Stimulated activated CD4-positive, alpha-beta T cell treated with anti-CD3 and anti-CD28 coated beads, Interleukin-4, amount 100 ng/mL, for 4 hours (primary cell): ENCODE data around the gene TUNAR.

Experiments
- DNase-seq, 2 experiments: peaks; one replicate each; pipeline ENCODE4 v3.0.0-alpha.2; 2020

Gene TUNAR

DNA sequence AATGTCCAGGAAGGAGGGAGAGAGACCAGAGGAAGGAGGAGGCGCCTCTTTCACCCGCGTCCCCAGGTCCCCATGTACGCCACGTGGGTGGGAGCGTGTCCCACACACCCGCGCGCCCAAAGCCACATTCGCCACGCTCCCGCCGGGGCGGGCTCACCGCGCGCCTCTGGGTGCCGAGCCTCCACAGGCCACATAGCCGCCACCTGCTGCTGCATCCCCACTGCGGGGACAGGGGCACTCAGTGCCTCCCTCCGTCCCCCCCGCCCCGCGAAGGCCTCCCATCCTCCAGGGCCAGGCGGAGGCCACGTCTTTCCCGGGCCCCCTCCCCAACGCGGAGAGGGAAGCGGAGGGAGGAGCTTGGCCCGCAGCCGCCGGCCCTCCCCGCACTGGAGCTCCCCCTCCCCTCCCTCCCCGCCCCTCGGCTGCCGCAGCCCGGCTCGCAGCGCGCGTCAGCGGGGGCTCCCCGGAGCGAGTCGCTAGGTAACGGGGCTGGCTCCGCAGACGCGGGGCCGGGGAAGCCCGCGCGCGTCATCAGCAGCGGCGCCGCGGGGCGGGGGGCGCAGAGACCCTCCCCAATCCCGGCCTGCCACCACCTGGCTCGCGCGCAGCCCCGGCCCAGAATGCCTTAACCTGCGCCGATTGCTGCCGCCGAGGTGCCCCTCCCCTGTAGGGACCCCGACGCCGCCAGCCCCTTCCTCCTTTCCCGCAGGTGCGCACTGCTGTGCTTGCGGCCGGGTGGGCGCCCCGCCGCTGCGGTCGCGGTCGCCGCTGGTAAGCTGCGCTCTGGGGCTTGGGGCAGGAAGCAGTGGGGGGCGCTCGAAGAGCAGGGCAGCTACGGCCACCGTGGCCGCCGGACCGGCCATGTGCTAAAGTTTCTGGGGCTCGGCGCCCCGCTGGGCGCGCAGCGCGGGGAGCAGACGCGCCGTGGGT lies 536 bp upstream of the TUNAR start:
- no peak for DNase-seq

DNA sequence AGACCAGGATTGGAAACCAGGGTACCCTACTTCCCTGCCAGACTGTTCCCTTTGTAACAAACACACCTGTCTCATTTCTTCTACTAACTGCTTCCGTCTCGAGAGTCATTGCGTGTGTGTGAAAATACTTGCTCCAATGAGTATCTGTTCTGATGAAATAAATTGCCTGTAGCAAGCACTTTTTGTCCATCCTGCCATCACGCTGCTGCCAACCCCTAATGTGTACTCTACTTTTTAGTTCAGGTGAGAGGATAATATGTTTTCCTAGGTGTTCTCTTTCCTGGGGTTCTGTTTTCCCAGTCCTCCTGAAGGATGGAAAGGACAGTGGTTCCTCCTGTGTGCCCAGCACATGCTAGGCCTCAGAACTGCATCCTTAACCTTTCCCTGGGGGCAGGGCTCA lies 1.0 kb downstream of the TUNAR start:
- no peak for DNase-seq

DNA sequence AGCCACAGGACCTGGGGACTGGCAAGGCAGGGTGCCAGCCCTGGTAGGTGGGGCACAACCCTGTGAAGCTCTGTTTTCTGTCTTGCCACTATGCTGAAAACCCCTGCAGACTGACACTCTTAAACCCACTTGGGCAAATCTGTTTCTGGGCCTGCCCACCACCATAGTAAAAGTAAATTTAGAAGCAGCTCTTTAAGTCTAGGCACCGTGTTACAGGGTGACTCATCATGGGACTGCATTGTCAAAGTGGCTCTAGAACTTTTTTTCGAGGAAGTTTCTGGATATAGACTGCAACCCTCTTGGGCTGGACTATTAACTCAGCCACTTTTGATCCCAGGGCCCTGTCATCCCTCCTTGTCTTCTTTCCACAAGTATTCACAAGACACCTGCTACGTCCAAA lies 7.7 kb downstream of the TUNAR start:
- no peak for DNase-seq

DNA sequence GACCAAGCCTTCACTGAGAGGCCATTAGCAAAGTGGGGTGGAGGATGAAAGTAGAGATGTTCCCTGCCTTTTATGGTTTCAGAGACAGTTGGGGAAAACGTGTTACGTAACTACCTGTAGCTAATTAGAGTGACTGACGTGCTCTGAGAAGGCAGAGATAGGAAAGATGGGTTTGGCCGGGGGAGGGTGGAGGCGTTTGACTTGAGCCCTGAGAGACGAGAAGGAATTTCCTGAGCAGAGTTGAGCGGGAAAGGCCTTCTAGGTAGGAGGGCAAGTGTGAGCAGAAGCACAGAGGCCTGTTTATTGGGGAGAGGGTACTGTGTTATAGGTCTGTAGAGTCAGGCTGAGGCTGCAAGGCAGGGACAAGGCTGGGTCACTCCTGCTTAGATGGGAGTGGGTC lies 8.6 kb downstream of the TUNAR start:
- DNase-seq: no peak

DNA sequence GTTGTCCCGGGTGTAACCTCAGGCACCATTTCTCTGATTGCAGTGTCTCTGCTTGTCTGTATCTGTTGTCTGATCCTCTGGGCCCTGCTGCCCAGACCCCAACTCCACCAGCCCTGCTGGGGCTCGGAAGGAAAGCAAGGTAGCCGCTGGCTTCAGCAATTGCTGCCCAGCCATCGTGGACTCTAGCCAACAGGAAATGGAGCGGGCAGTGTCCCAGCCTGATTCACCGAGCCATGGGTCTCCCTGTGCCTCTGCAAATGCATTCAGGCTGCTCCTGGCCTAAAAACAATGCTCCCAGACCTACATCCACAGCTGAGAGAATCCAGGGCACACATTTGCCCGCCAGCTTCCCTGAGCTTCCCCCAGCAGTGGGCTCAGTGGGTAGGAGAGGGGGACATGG lies 9.2 kb downstream of the TUNAR start:
- DNase-seq: no peak

DNA sequence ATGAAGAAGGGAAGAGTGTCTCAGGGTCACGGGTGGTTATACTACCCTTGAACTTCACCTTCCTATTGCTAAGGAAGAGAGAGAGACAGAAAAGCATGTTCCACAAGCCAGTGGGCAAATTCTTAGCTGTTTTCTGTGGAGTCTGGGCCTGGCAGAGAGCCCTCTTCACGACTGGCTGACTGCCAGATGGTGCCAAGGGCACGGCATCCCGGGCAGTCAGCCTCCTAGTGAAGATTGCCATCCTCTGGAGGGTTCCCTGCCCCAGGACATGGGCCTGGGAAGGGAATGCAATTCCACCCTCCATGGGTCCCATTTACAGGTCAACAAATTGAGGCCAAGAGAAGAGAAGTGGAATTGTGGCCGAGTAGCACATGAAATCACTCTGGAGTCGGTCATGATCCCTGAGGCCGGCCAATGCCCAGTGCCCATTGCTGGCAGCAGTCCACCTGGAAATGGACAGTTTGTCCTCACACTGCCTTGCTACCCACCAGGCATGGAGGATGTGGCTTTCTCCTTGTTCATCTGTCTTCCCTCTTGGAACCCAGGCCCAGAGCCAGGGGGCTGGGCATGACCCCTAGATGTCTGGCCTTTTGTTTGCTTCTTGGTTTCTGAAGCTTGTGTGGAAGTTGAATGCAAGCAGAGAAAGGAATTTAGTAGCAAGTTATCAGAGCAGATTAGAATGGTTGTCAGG lies 9.9 kb downstream of the TUNAR start:
- no peak for DNase-seq

DNA sequence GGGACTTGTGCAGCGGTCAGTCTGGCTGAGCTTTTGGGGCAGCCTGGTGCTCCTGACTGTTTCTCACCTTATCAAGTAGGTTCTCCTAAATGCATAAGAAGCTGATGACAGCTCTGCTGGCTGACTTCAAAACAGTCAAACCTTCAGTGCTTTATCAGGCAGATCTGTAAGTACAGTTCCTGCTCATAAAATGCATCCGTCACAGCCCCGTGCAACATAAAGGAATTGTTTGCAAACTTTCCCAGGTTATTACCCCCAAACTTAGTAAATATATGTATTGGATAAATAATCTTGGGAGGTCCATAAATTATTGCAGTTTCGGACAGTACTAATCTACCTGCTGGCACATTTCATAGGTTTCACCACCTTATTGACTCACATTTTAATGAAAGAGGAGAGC lies 10.7 kb downstream of the TUNAR start:
- DNase-seq: no peak

DNA sequence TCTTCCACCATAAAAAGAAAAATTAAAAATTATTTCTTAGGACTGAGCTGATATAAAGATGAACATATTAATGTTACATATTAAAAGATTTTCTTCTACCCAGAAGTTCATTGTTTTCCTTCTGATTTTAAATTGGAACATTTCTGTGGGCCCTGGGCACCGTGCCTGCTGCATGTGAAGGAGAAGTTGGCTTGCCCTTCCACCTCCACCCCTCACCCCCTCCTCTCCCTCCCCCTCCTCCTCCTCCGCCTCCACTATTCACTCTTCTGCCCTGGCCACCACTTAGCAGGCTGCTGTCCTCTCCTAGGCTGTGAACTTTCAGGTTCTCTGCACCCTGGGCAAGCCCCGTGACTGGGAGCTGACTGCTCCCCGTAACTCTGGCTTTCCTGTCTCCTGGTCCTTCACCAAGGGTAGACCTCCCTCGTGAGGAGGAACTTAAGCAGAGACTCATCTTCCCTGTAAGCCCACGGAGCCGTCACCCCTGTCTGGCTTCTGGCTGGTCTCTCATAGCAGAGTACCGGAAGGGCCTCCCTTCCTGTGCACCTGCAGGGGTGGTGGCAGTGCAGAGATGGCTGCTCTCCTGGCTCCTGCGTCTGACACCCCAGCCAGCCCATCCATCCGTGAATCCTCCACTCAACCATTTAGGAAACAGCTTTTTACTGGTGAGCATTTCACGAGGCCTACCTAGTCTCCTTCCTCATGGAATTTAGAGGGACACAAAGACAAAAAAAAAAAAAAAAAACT lies 12.8 kb downstream of the TUNAR start:
- DNase-seq: no peak

DNA sequence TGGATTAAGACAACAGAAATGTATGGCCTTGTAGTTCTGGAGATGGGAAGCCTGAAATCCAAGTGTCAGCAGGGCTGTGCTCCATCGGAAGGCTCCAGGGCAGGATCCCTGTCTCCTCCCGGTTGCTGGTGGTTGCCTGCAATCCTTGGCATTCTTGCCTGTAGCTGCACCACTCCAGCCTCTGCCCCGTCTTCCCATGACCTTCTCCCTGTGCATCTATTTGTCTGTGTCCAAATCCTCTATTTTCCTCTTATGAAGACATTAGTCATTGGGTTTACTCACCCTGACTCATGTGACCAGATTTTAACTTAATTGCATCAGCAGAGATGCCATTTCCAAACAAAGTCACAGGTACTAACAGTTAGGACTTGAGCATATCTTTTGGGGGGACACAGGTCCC lies 15.1 kb downstream of the TUNAR start:
- no peak for DNase-seq

DNA sequence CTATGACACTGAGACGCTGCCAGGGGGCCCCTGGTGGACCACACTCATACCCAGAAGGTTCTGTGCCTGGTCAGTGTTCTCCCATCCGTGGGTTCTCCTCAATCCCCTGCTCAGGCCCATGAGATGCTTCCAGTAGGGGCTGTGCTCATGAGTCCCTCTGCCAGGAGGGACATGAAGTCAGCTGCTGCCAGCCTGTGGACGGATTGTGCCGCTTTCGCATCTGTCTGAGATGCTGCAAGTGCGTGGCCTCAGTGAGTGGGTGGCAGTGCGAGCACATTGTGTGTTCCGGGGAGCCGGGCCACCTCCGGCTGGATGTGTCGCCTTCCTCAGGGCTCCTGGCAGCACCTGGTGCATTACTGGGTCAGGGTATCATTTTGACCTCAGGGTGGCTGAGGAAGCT lies 15.5 kb downstream of the TUNAR start:
- no peak for DNase-seq

DNA sequence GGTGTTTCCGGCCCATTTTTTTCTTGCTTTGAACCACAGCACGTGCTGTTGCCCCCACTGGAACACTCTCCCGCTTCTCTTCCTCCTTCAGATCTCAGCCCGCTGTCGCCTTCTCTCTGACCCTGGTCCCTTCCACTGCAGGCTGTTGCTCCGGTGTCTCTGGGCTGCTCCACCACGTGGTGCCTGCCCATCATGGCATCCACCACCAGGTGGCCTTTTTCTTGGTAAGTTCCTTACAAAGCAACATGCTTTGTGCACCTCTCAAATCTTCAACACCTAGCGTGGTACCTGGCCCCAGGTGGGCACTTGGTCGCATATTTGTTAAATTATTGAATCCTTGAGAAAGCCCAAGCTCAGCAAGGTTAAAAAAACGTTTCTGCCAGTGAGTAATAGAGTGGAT lies 19.1 kb downstream of the TUNAR start:
- DNase-seq: no peak

DNA sequence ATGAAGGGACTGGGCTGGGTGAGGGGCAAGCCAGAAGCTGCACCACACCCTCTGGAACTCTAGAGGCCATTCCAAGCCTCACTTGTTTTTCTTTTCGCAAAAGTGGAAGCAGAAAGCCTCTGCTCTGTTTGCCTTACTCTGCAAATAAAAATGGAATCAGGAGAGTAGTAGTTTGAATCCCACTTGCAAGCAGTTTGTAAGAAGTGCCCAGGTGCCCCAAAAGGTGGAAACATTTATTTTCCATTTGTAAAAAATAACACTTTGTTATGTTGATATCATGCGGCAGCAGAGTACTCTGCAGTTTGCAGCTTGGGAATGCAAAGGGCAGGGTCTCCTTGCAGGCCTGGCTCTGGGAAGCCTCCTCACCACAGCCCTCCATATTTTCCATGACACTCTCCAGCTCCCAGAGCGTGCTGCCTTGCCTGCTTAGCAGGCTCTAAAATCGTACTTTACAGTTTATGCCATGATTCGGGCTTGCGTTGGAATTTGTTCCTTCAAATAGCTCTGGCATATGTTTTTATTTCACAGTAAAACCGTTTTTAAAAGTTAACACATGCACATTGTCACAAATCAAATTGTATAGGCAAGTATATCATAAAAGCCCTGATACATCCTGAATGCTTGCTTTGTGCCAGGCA lies 20.0 kb downstream of the TUNAR start:
- no peak for DNase-seq

DNA sequence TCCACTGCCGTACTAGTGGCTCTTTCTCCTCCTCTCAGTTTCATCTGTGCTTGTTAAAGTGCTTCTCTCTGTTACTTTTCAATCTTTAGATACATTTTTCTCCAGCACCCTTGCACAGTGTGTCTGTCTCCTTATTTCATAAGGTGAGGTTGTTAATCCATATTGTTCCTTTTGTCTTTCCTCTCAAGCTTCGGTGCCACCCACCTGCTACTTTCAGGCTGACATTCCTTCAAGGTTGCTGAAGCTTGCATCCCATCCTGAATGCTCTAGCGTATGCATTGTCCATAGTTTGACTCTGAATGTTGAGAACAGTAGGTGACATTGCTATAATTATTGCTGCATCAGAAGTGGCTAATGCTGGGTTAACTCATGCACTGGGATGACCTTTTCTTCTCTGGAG lies 20.6 kb downstream of the TUNAR start:
- DNase-seq: no peak

DNA sequence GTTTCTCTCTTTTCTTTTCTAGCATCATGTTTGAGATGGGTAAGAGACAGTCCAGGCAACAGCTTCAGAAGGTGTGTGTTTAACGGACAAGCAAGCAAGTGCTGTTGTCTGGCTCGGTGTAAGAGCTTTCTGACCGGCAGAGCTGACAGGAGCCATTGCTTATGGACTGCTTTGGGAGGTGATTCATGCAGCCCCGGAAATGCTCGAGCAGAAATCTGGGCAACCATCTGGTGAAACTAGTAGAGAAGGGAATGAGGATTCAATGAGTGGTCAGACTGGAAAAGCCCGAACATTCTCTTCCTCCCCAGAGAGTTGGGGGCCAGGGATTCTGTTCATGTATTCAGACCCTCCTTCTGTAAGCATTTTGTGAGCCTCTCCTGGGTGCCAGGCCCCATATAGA lies 24.4 kb downstream of the TUNAR start:
- DNase-seq: no peak

DNA sequence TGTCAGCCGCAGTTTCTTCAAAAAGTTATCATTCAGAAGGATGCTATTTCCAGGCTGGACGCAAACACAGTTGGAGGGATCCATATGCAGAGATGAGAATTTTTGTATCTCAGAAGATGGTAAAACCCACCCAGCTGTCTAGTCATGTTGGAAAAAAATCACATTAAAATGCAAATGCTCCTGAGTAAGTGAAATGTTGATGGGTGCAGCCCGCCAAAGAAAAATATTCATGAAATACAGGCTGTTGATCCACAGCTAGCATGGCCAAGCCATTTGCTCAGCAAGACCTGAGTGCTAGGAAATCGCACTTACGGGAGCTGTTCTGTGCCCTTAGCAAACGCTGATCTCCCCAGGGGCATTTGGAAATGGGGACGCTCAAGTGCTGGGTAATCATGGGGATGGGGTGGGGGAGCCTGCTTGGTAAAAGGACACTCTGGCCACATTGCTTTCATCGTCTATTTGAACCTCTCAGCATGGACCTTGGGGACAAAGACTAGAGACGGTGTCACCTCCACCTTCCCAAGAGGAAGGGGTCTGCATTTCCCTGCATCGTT lies 25.7 kb downstream of the TUNAR start:
- no peak for DNase-seq

DNA sequence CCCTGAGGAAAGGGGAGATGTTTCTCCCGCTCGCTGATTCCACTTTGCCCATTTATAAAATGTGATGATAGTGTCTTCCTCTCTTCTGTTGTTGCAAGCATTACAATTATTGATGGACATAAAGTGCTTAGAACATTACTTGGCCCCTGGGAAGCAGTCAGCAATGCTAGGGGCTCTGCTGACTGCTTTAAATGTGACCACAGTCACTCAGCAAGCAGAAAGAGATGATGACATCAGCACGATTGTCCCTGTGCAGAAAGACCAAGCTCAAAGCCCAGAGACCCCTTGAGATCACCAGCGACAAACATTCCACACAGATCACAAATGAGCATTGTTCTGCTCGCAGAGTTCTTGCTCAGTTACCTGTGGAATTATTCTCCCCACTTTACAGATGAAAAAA lies 26.5 kb downstream of the TUNAR start:
- no peak for DNase-seq

DNA sequence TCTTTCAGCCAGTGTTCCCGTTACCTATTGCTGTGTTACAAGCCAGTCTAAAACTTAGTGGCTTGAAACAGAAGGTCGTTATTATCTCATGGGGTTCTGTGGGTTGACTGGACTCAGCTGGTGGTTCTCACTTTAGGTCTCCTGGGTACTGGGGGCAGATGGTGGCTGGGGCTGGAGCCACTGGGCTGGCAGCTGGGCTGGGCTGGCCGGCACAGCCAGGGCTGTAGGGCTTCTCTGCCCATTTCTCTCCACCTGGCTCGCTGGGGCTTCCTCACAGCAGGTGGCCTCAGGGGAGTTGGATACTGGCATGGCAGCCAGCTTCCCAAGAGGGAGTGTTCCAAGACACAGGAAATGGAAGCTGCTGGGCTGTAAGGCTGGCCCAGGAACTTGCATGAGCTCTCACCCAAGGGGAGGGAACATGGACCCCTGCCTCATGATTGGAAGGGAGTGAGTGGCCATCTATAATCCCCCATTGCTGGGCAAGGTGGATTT lies 27.0 kb downstream of the TUNAR start:
- DNase-seq: no peak

DNA sequence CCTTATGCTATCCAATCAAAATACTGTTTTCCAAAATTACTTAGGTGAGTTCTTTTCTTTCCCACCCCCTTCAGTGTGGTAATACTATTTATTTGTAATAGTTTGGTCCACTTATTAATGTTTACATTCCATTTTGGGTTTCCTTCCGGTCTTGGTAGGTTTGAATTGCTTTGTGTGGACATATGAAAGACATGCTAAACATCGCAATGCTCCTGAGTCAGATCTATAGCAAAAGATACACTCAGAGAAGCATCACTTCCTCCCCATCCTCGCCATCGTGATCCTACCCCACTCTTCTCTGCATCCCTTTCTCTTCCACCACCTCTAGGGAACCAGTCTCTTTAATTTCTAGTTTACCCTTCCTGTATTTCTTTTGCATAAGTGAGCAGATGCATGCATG lies 30.0 kb downstream of the TUNAR start:
- DNase-seq: no peak

DNA sequence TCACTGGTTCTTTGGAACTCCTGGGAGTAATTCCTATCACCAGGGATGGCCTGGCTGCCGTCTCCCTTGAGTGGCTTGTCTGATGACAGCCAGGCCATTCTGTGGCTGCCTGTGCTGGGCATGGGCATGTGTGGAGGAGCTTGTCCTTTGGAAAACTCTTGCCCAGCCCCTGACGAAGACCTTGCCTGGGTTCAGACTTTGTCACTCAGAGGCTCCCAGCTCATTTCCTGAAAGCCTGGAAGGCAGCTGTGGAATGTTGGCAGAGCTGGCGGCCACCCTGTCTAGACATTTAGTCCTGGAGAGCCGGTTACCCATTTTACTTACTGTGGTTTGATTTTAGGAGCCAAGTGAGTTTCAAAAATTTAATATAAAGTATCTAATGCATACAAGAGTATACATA lies 34.0 kb downstream of the TUNAR start:
- DNase-seq: no peak

DNA sequence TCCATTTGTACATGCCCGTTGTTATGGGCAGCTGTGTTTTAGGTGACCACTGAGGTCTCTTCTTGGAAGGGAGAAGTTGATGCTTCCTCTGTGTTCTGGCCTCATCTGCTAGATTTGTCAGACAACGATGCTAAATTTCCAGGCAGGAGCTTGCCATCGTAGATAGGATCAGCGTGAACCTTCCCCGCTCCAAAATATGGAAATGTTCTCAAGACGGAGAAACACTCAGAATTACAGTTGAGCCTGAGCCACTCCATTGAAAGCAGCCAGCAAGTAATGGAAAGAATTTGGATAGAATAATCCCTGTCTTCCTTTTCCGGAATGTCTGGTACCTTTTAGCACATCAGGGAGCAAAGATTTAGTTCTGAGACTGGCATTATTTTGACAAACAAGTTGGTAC lies 34.8 kb downstream of the TUNAR start:
- no peak for DNase-seq

DNA sequence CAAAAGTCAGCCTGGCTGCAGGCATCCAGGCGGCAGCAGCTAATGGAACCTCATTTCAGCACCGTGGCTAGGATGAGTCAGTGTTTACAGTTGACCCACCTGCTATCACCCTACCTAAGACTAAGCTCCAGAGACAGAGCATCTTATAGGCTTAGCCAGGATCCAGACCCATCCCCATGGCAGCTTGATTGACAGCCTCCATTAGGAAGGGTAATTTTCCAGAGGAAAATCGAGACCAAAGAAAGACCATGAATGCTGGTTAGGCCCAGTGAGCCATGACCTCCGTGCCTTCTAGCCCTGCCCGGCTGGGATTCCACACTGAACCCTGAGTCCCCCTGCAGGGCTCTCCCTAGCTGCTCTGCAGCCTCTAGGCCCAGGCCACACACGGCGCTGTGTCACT lies 38.7 kb downstream of the TUNAR start:
- DNase-seq: no peak

DNA sequence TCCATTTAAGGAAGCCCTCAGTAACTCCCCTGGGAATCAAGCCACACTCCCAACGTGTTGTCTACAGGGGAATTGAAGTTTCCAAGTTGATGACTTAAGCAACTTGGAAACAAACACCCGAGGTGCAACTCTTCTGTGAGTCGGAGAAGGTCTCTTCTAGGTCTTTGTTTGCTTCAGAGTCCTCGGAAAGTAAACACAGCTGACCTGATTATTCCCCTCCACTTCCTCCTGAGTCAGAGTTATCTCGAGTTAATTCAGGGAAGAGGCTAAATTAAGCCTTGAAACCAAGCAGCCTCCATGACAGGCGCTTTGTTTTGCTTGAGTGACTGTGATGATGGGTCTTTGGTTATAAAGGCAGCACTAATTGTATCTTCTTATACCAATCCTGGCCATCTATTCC lies 41.8 kb downstream of the TUNAR start:
- no peak for DNase-seq
